BLaER1 (cell line): ENCODE measurements around the gene MFN1.

ENCODE experiments used
- H3K27ac ChIP-seq: shearing (Covaris generic); formaldehyde crosslinking; 2 replicates; pipeline ENCODE4 v1.8.1; 2022
- H3K27me3 ChIP-seq: shearing (Covaris generic); formaldehyde crosslinking; 2 replicates; pipeline ENCODE4 v1.8.1; 2022
- H3K36me3 ChIP-seq: shearing (Covaris generic); formaldehyde crosslinking; 2 replicates; pipeline ENCODE4 v1.8.1; 2022
- H3K4me1 ChIP-seq: shearing (Covaris generic); formaldehyde crosslinking; 2 replicates; pipeline ENCODE4 v1.8.1; 2022
- H3K4me2 ChIP-seq: shearing (Covaris generic); formaldehyde crosslinking; 2 replicates; pipeline ENCODE4 v1.8.1; 2022
- H3K4me3 ChIP-seq: shearing (Covaris generic); formaldehyde crosslinking; 2 replicates; pipeline ENCODE4 v1.8.1; 2022
- H3K9ac ChIP-seq: shearing (Covaris generic); formaldehyde crosslinking; 2 replicates; pipeline ENCODE4 v1.8.1; 2022
- H3K9me3 ChIP-seq: shearing (Covaris generic); formaldehyde crosslinking; 2 replicates; pipeline ENCODE4 v1.8.1; 2022
- H4K20me1 ChIP-seq: shearing (Covaris generic); formaldehyde crosslinking; 2 replicates; pipeline ENCODE4 v1.8.1; 2022
- Cebpa-rat ChIP-seq: shearing (Covaris generic); IDR thresholded peaks from 2 replicates; pipeline ENCODE4 v1.8.1; 2022

MFN1 gene

GRCh38 chr3:179398574-179399231 lies 51.2 kb downstream of the MFN1 start:
- Histone ChIP-seq H3K27me3 (no peaks in the 10 kb centered on the region), H4K20me1 (no peaks in the 10 kb centered on the region), H3K9ac (no peak overlapping the region), H3K4me1 (no peaks in the 10 kb centered on the region), H3K9me3 (no peaks in the 10 kb centered on the region), H3K4me3 (no peak overlapping the region), H3K36me3 (peaks cover 60% of the 10 kb centered on the region), H3K27ac (no peak overlapping the region), H3K4me2 (no peak overlapping the region)
- TF ChIP-seq Cebpa-rat: no peak

GRCh38 chr3:179401561-179401960 lies 54.1 kb downstream of the MFN1 start:
- H3K27ac ChIP-seq: no peak overlapping the region
- H3K4me1 ChIP-seq: no peaks in the 10 kb centered on the region
- H3K4me2 ChIP-seq: no peak overlapping the region
- H3K27me3 ChIP-seq: no peaks in the 10 kb centered on the region
- H4K20me1 ChIP-seq: no peaks in the 10 kb centered on the region
- TF ChIP-seq Cebpa-rat: no peak
- no peak overlapping the region for H3K4me3 ChIP-seq
- no peak overlapping the region for H3K9ac ChIP-seq
- no peaks in the 10 kb centered on the region for H3K9me3 ChIP-seq
- peaks cover 65% of the 10 kb centered on the region for H3K36me3 ChIP-seq

GRCh38 chr3:179402963-179403362 lies 55.5 kb downstream of the MFN1 start:
- Histone ChIP-seq H3K4me2 (no peak overlapping the region), H3K9me3 (no peaks in the 10 kb centered on the region), H3K4me3 (no peak overlapping the region), H3K27me3 (no peaks in the 10 kb centered on the region), H3K9ac (no peak overlapping the region), H4K20me1 (no peaks in the 10 kb centered on the region), H3K4me1 (no peaks in the 10 kb centered on the region), H3K27ac (no peak overlapping the region), H3K36me3 (peaks cover 70% of the 10 kb centered on the region)
- no peak for TF ChIP-seq Cebpa-rat

GRCh38 chr3:179404307-179404706 lies 56.8 kb downstream of the MFN1 start:
- Histone ChIP-seq H3K9me3 (no peaks in the 10 kb centered on the region), H3K4me3 (no peak overlapping the region), H3K27ac (no peak overlapping the region), H3K4me2 (no peak overlapping the region), H3K36me3 (peaks cover 74% of the 10 kb centered on the region), H3K4me1 (no peaks in the 10 kb centered on the region), H4K20me1 (no peaks in the 10 kb centered on the region), H3K9ac (no peak overlapping the region), H3K27me3 (no peaks in the 10 kb centered on the region)
- TF ChIP-seq Cebpa-rat: no peak

- TF ChIP-seq Cebpa-rat: no peak
- H3K4me3 ChIP-seq: no peak overlapping the region
- H3K27me3 ChIP-seq: no peaks in the 10 kb centered on the region
- no peak overlapping the region for H3K9ac ChIP-seq
- H3K4me2 ChIP-seq: no peak overlapping the region
- no peaks in the 10 kb centered on the region for H3K4me1 ChIP-seq
- peaks cover 77% of the 10 kb centered on the region for H3K36me3 ChIP-seq
- no peaks in the 10 kb centered on the region for H4K20me1 ChIP-seq
- no peak overlapping the region for H3K27ac ChIP-seq
- H3K9me3 ChIP-seq: no peaks in the 10 kb centered on the region
Measured at GRCh38 chr3:179410331-179410730, 62.8 kb downstream of the MFN1 start.

- Histone ChIP-seq H3K27me3 (no peaks in the 10 kb centered on the region), H3K4me2 (no peak overlapping the region), H3K9me3 (no peaks in the 10 kb centered on the region), H3K4me1 (no peaks in the 10 kb centered on the region), H3K9ac (no peak overlapping the region), H3K4me3 (no peak overlapping the region), H4K20me1 (no peaks in the 10 kb centered on the region), H3K27ac (no peak overlapping the region), H3K36me3 (peaks cover 74% of the 10 kb centered on the region)
- TF ChIP-seq Cebpa-rat: no peak
Measured at GRCh38 chr3:179410999-179411398, 63.5 kb downstream of the MFN1 start.

GRCh38 chr3:179414804-179415203 lies 67.3 kb downstream of the MFN1 start:
- Histone ChIP-seq H3K9me3 (no peaks in the 10 kb centered on the region), H4K20me1 (no peaks in the 10 kb centered on the region), H3K4me3 (no peak overlapping the region), H3K4me1 (no peaks in the 10 kb centered on the region), H3K36me3 (peaks cover 68% of the 10 kb centered on the region), H3K27me3 (no peaks in the 10 kb centered on the region), H3K27ac (no peak overlapping the region), H3K9ac (no peak overlapping the region), H3K4me2 (no peak overlapping the region)
- no peak for TF ChIP-seq Cebpa-rat

GRCh38 chr3:179415377-179415776 lies 67.9 kb downstream of the MFN1 start:
- Histone ChIP-seq H4K20me1 (no peaks in the 10 kb centered on the region), H3K4me1 (no peaks in the 10 kb centered on the region), H3K27ac (no peak overlapping the region), H3K4me2 (no peak overlapping the region), H3K36me3 (peaks cover 66% of the 10 kb centered on the region), H3K9ac (no peak overlapping the region), H3K27me3 (no peaks in the 10 kb centered on the region), H3K4me3 (no peak overlapping the region), H3K9me3 (no peaks in the 10 kb centered on the region)
- TF ChIP-seq Cebpa-rat: no peak

- H3K4me1 ChIP-seq: no peaks in the 10 kb centered on the region
- no peak for TF ChIP-seq Cebpa-rat
- no peaks in the 10 kb centered on the region for H3K27me3 ChIP-seq
- no peak overlapping the region for H3K4me2 ChIP-seq
- H4K20me1 ChIP-seq: 0 out of 2 replicates have a peak, but pooled peaks cover 2% of the 10 kb centered on the region
- no peak overlapping the region for H3K4me3 ChIP-seq
- no peak overlapping the region for H3K27ac ChIP-seq
- H3K36me3 ChIP-seq: peaks cover 62% of the 10 kb centered on the region
- H3K9ac ChIP-seq: no peak overlapping the region
- no peaks in the 10 kb centered on the region for H3K9me3 ChIP-seq
Measured at GRCh38 chr3:179416681-179417080, 69.2 kb downstream of the MFN1 start.

- Histone ChIP-seq H3K36me3 (peaks cover 58% of the 10 kb centered on the region), H4K20me1 (0 out of 2 replicates have a peak, but pooled peaks cover 5% of the 10 kb centered on the region), H3K4me3 (no peak overlapping the region), H3K4me1 (no peaks in the 10 kb centered on the region), H3K9me3 (no peaks in the 10 kb centered on the region), H3K27me3 (no peaks in the 10 kb centered on the region), H3K27ac (no peak overlapping the region), H3K4me2 (no peak overlapping the region), H3K9ac (no peak overlapping the region)
- TF ChIP-seq Cebpa-rat: no peak
Measured at GRCh38 chr3:179418610-179419009, 71.1 kb downstream of the MFN1 start.

- Histone ChIP-seq H4K20me1 (0 out of 2 replicates have a peak, but pooled peaks cover 5% of the 10 kb centered on the region), H3K27me3 (no peaks in the 10 kb centered on the region), H3K4me3 (no peak overlapping the region), H3K4me1 (no peaks in the 10 kb centered on the region), H3K9ac (no peak overlapping the region; the same call in 1 of the 2 replicates), H3K9me3 (no peaks in the 10 kb centered on the region), H3K4me2 (no peak overlapping the region), H3K36me3 (peaks cover 75% of the 10 kb centered on the region), H3K27ac (no peak overlapping the region)
- TF ChIP-seq Cebpa-rat: no peak
Measured at GRCh38 chr3:179421500-179421899, 74.0 kb downstream of the MFN1 start.
